ENCODE results near the gene PC. TPM values are rescaled to one million over a fixed set of nuclear protein-coding genes. Genes with fewer than 3 reads are reported as not detected.
A peak's percentile ranks its signal among the peaks of the same experiment; 100 is the strongest.

The PC gene
- total RNA-seq, 1 donor from 2014 or later = 47.4 TPM

GRCh38 chr11:66858939-66859685 is 99.1 kb downstream of the PC start:
- DNase-seq = peak; percentile 27
- TF ChIP-seq CTCF (IDR thresholded peaks at IDR 0.05; ENCODE audit: partially characterized antibody, unreplicated experiment) = no peak
- H3K27me3 Mint-ChIP-seq (ENCODE audit: unreplicated experiment) = peaks cover 11% of the 10 kb centered on the region
- H3K9me3 Mint-ChIP-seq (ENCODE audit: unreplicated experiment) = peaks cover 12% of the 10 kb centered on the region
- H3K36me3 Mint-ChIP-seq (ENCODE audit: unreplicated experiment) = no peaks in the 10 kb centered on the region
- H3K27ac Mint-ChIP-seq (ENCODE audit: unreplicated experiment) = no peak overlapping the region
- no peak overlapping the region for H3K4me3 Mint-ChIP-seq (ENCODE audit: unreplicated experiment)
- H3K4me1 Mint-ChIP-seq (ENCODE audit: low read depth, unreplicated experiment) = peaks cover 3% of the 10 kb centered on the region

- H3K4me3 Mint-ChIP-seq (ENCODE audit: unreplicated experiment) = no peak overlapping the region
- peaks cover 15% of the 10 kb centered on the region for H3K9me3 Mint-ChIP-seq (ENCODE audit: unreplicated experiment)
- H3K36me3 Mint-ChIP-seq (ENCODE audit: unreplicated experiment) = no peaks in the 10 kb centered on the region
- H3K4me1 Mint-ChIP-seq (ENCODE audit: low read depth, unreplicated experiment) = peaks cover 3% of the 10 kb centered on the region
- peak; percentile 17 for DNase-seq
- H3K27ac Mint-ChIP-seq (ENCODE audit: unreplicated experiment) = no peak overlapping the region
- no peak for TF ChIP-seq CTCF (IDR thresholded peaks at IDR 0.05; ENCODE audit: partially characterized antibody, unreplicated experiment)
- peaks cover 15% of the 10 kb centered on the region for H3K27me3 Mint-ChIP-seq (ENCODE audit: unreplicated experiment)
Observed at GRCh38 chr11:66858186-66858938, 99.8 kb downstream of the PC start.

GRCh38 chr11:66857927-66858185 is 100.3 kb downstream of the PC start:
- Mint-ChIP-seq H3K9me3 (ENCODE audit: unreplicated experiment) (peaks cover 15% of the 10 kb centered on the region), H3K4me1 (ENCODE audit: low read depth, unreplicated experiment) (peaks cover 3% of the 10 kb centered on the region), H3K4me3 (ENCODE audit: unreplicated experiment) (peak overlapping the region; percentile 38), H3K27me3 (ENCODE audit: unreplicated experiment) (peaks cover 14% of the 10 kb centered on the region), H3K36me3 (ENCODE audit: unreplicated experiment) (no peaks in the 10 kb centered on the region), H3K27ac (ENCODE audit: unreplicated experiment) (no peak overlapping the region)
- DNase-seq = no peak
- no peak for TF ChIP-seq CTCF (IDR thresholded peaks at IDR 0.05; ENCODE audit: partially characterized antibody, unreplicated experiment)

GRCh38 chr11:66857234-66857926 is 100.8 kb downstream of the PC start:
- Mint-ChIP-seq H3K4me3 (ENCODE audit: unreplicated experiment) (peak overlapping the region; percentile 76), H3K4me1 (ENCODE audit: low read depth, unreplicated experiment) (peaks cover 3% of the 10 kb centered on the region), H3K27me3 (ENCODE audit: unreplicated experiment) (peaks cover 15% of the 10 kb centered on the region), H3K9me3 (ENCODE audit: unreplicated experiment) (peaks cover 15% of the 10 kb centered on the region), H3K27ac (ENCODE audit: unreplicated experiment) (no peak overlapping the region), H3K36me3 (ENCODE audit: unreplicated experiment) (no peaks in the 10 kb centered on the region)
- TF ChIP-seq CTCF (IDR thresholded peaks at IDR 0.05; ENCODE audit: partially characterized antibody, unreplicated experiment) = no peak
- no peak for DNase-seq

Measured in glutamatergic neuron (in vitro differentiated cells).